MM.1S (cell line): ENCODE measurements around the gene MGARP.

Experiments
- DNase-seq: peaks from one replicate; pipeline ENCODE4 v3.0.0-alpha.2; 2015
- H2AFZ ChIP-seq: fragments of 300-600 bp; sonication (generic); 2 replicates; pipeline ENCODE4 v1.6.0; 2016; ENCODE audit warnings: antibody characterized with exemption, low read length
- H3F3A ChIP-seq: fragments of 300-600 bp; sonication (generic); 2 replicates; pipeline ENCODE4 v1.6.1; 2016; ENCODE audit warnings: mild to moderate bottlenecking, antibody characterized with exemption, low read length, moderate library complexity, mixed read lengths; ENCODE audit not compliant: insufficient read depth
- H3K27ac ChIP-seq: fragments of 300-600 bp; sonication (generic); 2 replicates; pipeline ENCODE4 v1.5.1; 2016; ENCODE audit warnings: mild to moderate bottlenecking, low read length
- H3K27me3 ChIP-seq: fragments of 300-600 bp; sonication (generic); replicated peaks from 2 replicates; pipeline ENCODE4 v1.6.0; 2016; ENCODE audit warnings: low read length; ENCODE audit not compliant: insufficient read depth
- H3K36me3 ChIP-seq: fragments of 300-600 bp; sonication (generic); replicated peaks from 2 replicates; pipeline ENCODE4 v1.6.1; 2016; ENCODE audit warnings: mild to moderate bottlenecking, low read length, mixed read lengths; ENCODE audit not compliant: insufficient read depth
- H3K4me1 ChIP-seq: fragments of 300-600 bp; sonication (generic); 2 replicates; pipeline ENCODE4 v1.6.1; 2016; ENCODE audit warnings: low read length, mixed read lengths
- H3K4me2 ChIP-seq: fragments of 300-600 bp; sonication (generic); 2 replicates; pipeline ENCODE4 v1.6.0; 2016; ENCODE audit warnings: low read depth, low read length
- H3K4me3 ChIP-seq: fragments of 300-600 bp; sonication (generic); 2 replicates; pipeline ENCODE4 v1.5.1; 2016; ENCODE audit warnings: low read length, mixed read lengths
- H3K79me2 ChIP-seq: fragments of 300-600 bp; sonication (generic); 2 replicates; pipeline ENCODE4 v1.6.1; 2016; ENCODE audit warnings: mixed run types, low read length, mixed read lengths
- H3K9ac ChIP-seq: fragments of 300-600 bp; sonication (generic); 2 replicates; pipeline ENCODE4 v1.6.1; 2016; ENCODE audit warnings: low read length, mixed read lengths
- H3K9me2 ChIP-seq: fragments of 300-600 bp; sonication (generic); replicated peaks from 2 replicates; pipeline ENCODE4 v1.6.1; 2016; ENCODE audit warnings: mild to moderate bottlenecking, low read length, mixed read lengths; ENCODE audit not compliant: insufficient read depth
- H3K9me3 ChIP-seq: fragments of 300-600 bp; sonication (generic); replicated peaks from 2 replicates; pipeline ENCODE4 v1.6.1; 2016; ENCODE audit warnings: mild to moderate bottlenecking, low read length, mixed read lengths; ENCODE audit not compliant: insufficient read depth
- H4K20me1 ChIP-seq: fragments of 300-600 bp; sonication (generic); 2 replicates; pipeline ENCODE4 v1.6.1; 2016; ENCODE audit warnings: mild to moderate bottlenecking, low read length, moderate library complexity, mixed read lengths; ENCODE audit not compliant: insufficient read depth
- CTCF ChIP-seq: fragments of 300-600 bp; sonication (generic); IDR thresholded peaks from 2 replicates; pipeline ENCODE4 v1.5.1; 2016; ENCODE audit warnings: antibody characterized with exemption, low read length, mixed read lengths
- EZH2 ChIP-seq: fragments of 300-600 bp; sonication (generic); optimal IDR thresholded peaks from 2 replicates; pipeline ENCODE3; 2017; ENCODE audit warnings: low read depth, mild to moderate bottlenecking, antibody characterized with exemption, low read length, mixed read lengths
- EZH2phosphoT487 ChIP-seq: fragments of 300-600 bp; sonication (generic); IDR thresholded peaks from 2 replicates; pipeline ENCODE4 v1.6.1; 2018; ENCODE audit warnings: antibody characterized with exemption, low read length

MGARP gene

DNA sequence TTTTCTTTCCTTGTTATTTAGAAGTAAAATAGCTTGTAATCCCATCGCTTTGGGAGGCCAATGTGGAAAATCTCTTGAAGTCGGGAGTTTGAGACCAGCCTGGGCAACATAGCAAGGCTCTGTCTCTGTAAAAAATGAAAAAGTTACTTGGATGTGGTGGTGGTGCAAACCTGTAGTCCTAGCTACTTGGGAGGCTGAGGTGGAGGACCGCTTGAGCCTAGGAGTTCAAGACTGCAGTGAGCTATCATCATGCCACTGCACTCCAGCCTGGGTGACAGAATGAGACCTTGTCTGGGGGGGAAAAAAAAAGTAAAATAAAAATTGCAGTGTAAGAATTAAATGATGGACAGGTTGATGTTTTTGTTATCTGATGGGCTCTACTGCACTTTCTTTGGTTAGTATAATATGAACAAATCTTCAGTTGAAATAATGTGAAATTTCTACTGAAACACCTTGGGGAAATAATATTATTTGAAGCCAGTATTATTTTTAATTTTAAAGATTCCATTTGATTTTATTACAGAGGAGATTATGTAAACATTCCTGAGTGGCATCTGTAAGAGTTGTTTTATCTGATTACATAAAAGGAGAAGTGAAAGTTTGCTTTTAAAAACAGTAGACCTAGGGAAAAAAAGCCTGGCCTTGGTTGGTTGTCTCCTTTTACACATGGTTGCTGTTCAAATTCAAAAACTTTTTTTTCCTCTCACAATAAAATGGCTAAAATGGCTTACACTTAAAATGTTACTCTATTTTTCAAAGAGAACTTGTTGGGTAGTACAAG is 32.7 kb upstream of the MGARP start:
- no peak for TF ChIP-seq EZH2
- no peak for TF ChIP-seq EZH2phosphoT487
- no peak for TF ChIP-seq CTCF
- H2AFZ ChIP-seq = no peak overlapping the region
- H3K9me3 ChIP-seq = no peaks in the 10 kb centered on the region
- no peak overlapping the region for H3K27ac ChIP-seq
- no peak overlapping the region for H3K9ac ChIP-seq
- no peaks in the 10 kb centered on the region for H3K9me2 ChIP-seq
- H3K4me3 ChIP-seq = no peak overlapping the region
- H3K27me3 ChIP-seq = no peaks in the 10 kb centered on the region
- no peaks in the 10 kb centered on the region for H3K36me3 ChIP-seq
- H3K4me1 ChIP-seq = peaks cover 3% of the 10 kb centered on the region; the same call in 1 of the 2 replicates
- no peak for DNase-seq
- H3F3A ChIP-seq = no peaks in the 10 kb centered on the region
- H3K4me2 ChIP-seq = no peak overlapping the region
- H4K20me1 ChIP-seq = peaks cover 44% of the 10 kb centered on the region
- H3K79me2 ChIP-seq = peaks cover 100% of the 10 kb centered on the region

- H3K9ac ChIP-seq = no peak overlapping the region
- no peaks in the 10 kb centered on the region for H3K27me3 ChIP-seq
- no peak overlapping the region for H2AFZ ChIP-seq
- peaks cover 46% of the 10 kb centered on the region for H4K20me1 ChIP-seq
- no peaks in the 10 kb centered on the region for H3F3A ChIP-seq
- H3K36me3 ChIP-seq = 0 out of 2 replicates have a peak, but pooled peaks cover 3% of the 10 kb centered on the region
- H3K4me1 ChIP-seq = peaks cover 2% of the 10 kb centered on the region; the same call in 1 of the 2 replicates
- no peak overlapping the region for H3K4me3 ChIP-seq
- H3K27ac ChIP-seq = no peak overlapping the region
- TF ChIP-seq EZH2phosphoT487 = no peak
- TF ChIP-seq EZH2 = no peak
- no peak for TF ChIP-seq CTCF
- no peak overlapping the region for H3K4me2 ChIP-seq
- no peaks in the 10 kb centered on the region for H3K9me2 ChIP-seq
- peaks cover 100% of the 10 kb centered on the region for H3K79me2 ChIP-seq
- H3K9me3 ChIP-seq = no peaks in the 10 kb centered on the region
- no peak for DNase-seq
These were observed 31.9 kb upstream of the MGARP start for GRCh38 chr4:139311909-139312308.

- H3K9me3 ChIP-seq = no peaks in the 10 kb centered on the region
- no peak overlapping the region for H3K4me2 ChIP-seq
- H3K9ac ChIP-seq = no peak overlapping the region
- H3F3A ChIP-seq = peaks cover 23% of the 10 kb centered on the region
- H3K79me2 ChIP-seq = peaks cover 96% of the 10 kb centered on the region
- DNase-seq = no peak
- H2AFZ ChIP-seq = no peak overlapping the region
- H3K4me3 ChIP-seq = no peak overlapping the region
- no peak for TF ChIP-seq EZH2phosphoT487
- TF ChIP-seq CTCF = no peak
- no peak for TF ChIP-seq EZH2
- peaks cover 34% of the 10 kb centered on the region for H4K20me1 ChIP-seq
- H3K27ac ChIP-seq = no peak overlapping the region
- peaks cover 8% of the 10 kb centered on the region; the same call in 1 of the 2 replicates for H3K4me1 ChIP-seq
- H3K9me2 ChIP-seq = no peaks in the 10 kb centered on the region
- no peaks in the 10 kb centered on the region for H3K27me3 ChIP-seq
- H3K36me3 ChIP-seq = 0 out of 2 replicates have a peak, but pooled peaks cover 4% of the 10 kb centered on the region
These were observed 24.9 kb upstream of the MGARP start for GRCh38 chr4:139304920-139305319.
